ENCODE measurements around the gene EHF. TPM values are rescaled to one million over a fixed set of nuclear protein-coding genes. Genes with fewer than 3 reads are reported as not detected.

The EHF gene
- total and polyA plus RNA-seq, 2 of the 13 experiments (the other 11 are each of a cell fraction or from before 2014, with no cell fraction given): 0.04 to 0.46 TPM

DNA sequence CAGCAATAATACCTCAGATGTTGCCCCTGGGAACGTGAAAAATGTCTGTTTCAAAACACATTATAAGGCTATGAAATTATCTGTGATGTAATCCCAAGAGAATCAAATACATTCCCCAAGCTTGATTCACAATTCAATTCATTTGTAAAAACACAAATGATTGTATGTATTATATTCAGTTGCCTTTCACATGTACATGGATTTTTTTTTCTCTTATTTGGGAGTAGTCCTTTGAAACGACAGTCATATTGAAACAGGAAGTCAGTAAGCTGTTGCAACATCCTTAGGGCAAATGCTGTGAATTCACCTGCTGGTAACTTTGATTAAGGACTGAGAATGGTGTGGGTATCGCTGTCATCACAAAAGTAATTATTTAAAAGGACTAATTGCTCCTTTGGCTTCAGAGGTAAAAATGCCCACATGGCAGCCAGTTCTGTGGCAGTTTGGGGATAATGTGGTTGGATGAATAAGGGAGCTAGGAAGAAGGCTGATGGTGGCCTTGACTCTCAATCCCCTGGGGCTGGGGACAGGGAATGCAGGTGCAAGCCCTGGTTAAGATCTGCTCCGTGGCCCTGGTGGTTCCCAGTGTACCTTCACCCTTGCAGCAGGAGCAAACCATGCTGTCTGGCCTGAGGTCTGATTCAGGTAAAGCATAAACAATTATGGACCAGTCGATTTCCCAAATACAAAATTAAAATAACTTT lies 13.2 kb downstream of the EHF start (continued):
- TF ChIP-seq, protein P1, sequence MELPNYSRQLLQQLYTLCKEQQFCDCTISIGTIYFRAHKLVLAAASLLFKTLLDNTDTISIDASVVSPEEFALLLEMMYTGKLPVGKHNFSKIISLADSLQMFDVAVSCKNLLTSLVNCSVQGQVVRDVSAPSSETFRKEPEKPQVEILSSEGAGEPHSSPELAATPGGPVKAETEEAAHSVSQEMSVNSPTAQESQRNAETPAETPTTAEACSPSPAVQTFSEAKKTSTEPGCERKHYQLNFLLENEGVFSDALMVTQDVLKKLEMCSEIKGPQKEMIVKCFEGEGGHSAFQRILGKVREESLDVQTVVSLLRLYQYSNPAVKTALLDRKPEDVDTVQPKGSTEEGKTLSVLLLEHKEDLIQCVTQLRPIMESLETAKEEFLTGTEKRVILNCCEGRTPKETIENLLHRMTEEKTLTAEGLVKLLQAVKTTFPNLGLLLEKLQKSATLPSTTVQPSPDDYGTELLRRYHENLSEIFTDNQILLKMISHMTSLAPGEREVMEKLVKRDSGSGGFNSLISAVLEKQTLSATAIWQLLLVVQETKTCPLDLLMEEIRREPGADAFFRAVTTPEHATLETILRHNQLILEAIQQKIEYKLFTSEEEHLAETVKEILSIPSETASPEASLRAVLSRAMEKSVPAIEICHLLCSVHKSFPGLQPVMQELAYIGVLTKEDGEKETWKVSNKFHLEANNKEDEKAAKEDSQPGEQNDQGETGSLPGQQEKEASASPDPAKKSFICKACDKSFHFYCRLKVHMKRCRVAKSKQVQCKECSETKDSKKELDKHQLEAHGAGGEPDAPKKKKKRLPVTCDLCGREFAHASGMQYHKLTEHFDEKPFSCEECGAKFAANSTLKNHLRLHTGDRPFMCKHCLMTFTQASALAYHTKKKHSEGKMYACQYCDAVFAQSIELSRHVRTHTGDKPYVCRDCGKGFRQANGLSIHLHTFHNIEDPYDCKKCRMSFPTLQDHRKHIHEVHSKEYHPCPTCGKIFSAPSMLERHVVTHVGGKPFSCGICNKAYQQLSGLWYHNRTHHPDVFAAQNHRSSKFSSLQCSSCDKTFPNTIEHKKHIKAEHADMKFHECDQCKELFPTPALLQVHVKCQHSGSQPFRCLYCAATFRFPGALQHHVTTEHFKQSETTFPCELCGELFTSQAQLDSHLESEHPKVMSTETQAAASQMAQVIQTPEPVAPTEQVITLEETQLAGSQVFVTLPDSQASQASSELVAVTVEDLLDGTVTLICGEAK (IDR thresholded peaks at IDR 0.05): no peak
- TF ChIP-seq, protein P1 (CRISPR knock-in tag; IDR thresholded peaks at IDR 0.05): peak; percentile 62; the same call in 1 of the 2 replicates
- TF ChIP-seq ATF4 (CRISPR knock-in tag; IDR thresholded peaks at IDR 0.05) (peak in 1 of 2 experiments; percentile 57; a peak in 1 of 4 replicates), ELF4 (CRISPR knock-in tag; IDR thresholded peaks at IDR 0.05; ENCODE audit: borderline replicate concordance) (peak; percentile 50; the same call in 1 of the 2 replicates), SIN3B (IDR thresholded peaks at IDR 0.05; ENCODE audit: low read length) (no peak), ZNF292 (CRISPR knock-in tag; IDR thresholded peaks at IDR 0.05; ENCODE audit: borderline replicate concordance, low read depth) (0 out of 2 replicates have a peak, but pooled peaks have one; percentile 19), ZIK1 (CRISPR knock-in tag; IDR thresholded peaks at IDR 0.05; ENCODE audit: borderline replicate concordance, low read depth) (no peak), JARID2 (CRISPR knock-in tag; IDR thresholded peaks at IDR 0.05; ENCODE audit: insufficient replicate concordance) (no peak), ZNF75D (CRISPR knock-in tag; IDR thresholded peaks at IDR 0.05; ENCODE audit: borderline replicate concordance) (no peak), CEBPB (IDR thresholded peaks at IDR 0.05; ENCODE audit: borderline replicate concordance, low read depth, low read length) (peak; percentile 85), ZNF713 (CRISPR knock-in tag; IDR thresholded peaks at IDR 0.05) (no peak), SALL1 (CRISPR knock-in tag; IDR thresholded peaks at IDR 0.05) (peak; percentile 50; the same call in 1 of the 2 replicates), MXI1 (IDR thresholded peaks at IDR 0.05; ENCODE audit: borderline replicate concordance, low read depth, low read length) (no peak), BCL6 (CRISPR knock-in tag; IDR thresholded peaks at IDR 0.05) (0 out of 2 replicates have a peak, but pooled peaks have one; percentile 5), CTCF (CRISPR knock-in tag; IDR thresholded peaks at IDR 0.05) (0 out of 2 replicates have a peak, but pooled peaks have one; percentile 4)

All from HepG2 (cell line).